ENCODE measurements around the gene SNHG17. TPM values are rescaled to one million over a fixed set of nuclear protein-coding genes. Genes with fewer than 3 reads are reported as not detected.

Gene SNHG17
- total and polyA plus RNA-seq, 2 of the 4 experiments (the other 2 are of a cell fraction): 5.4 to 38.2 TPM

DNA sequence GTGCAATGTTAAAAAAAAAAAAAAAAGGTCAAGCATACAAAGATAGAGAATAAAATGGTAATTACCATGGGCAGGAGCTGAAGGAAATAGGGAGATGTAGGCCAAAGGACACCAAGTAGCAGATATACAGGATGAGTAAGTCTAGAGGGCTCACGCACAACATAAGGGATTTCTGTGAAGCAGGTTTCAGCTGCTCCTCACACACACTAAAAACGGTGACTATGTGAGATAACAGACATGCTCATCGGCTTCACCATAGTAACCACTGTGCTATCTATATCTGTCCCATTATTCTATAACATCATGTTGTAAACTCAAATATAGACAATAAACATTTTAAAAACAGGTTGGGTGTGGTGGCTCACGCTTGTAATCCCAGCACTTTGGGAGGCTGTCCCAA lies 11.6 kb downstream of the SNHG17 start:
- intact Hi-C loops (cut with micrococcal nuclease) (no loop called here), in situ Hi-C loops (cut with MboI; ENCODE audit: low sequenced_read_pairs) (no loop called here)
- TF ChIP-seq FOS (IDR thresholded peaks at IDR 0.05; ENCODE audit: low read depth, low read length) (no peak), RAD21 (IDR thresholded peaks at IDR 0.05; ENCODE audit: low read length) (no peak)

More for the DNA sequence above, 11.6 kb downstream of the SNHG17 start:
- Histone ChIP-seq H4K20me1 (ENCODE audit: insufficient read depth, low read length) (peaks cover 87% of the 10 kb centered on the region), H2BK20ac (ENCODE audit: low read depth, low read length) (no peak overlapping the region), H3K9me3 (ENCODE audit: control insufficient read depth, insufficient read depth, low read length) (no peaks in the 10 kb centered on the region), H4K8ac (ENCODE audit: low read depth in 2 of 2, low read length in 2 of 2) (no peak overlapping the region), H3K4me2 (ENCODE audit: low read depth, low read length) (no peak overlapping the region), H2BK120ac (ENCODE audit: low read depth, low read length) (no peak overlapping the region), H2AFZ (replicated peaks; ENCODE audit: low read length, poor library complexity) (no peak overlapping the region), H3K27ac (ENCODE audit: insufficient read depth, low read length) (no peak overlapping the region), H3K9ac (ENCODE audit: low read depth, low read length) (no peak overlapping the region), H3K14ac (replicated peaks; ENCODE audit: low read depth, low read length) (no peak overlapping the region), H2AK9ac (replicated peaks; ENCODE audit: low read depth, low read length, poor library complexity) (no peak overlapping the region), H3K79me1 (ENCODE audit: low read depth in 1 of 2, low read length in 2 of 2) (peaks cover 41 to 85% of the 10 kb centered on the region in 2 experiments), H3K4me1 (ENCODE audit: control insufficient read depth, insufficient read depth, low read length) (peaks cover 12% of the 10 kb centered on the region), H3K4me3 (ENCODE audit: insufficient read depth, low read depth, low read length) (no peak overlapping the region), H4K5ac (ENCODE audit: low read depth, low read length) (no peak overlapping the region), H2BK15ac (ENCODE audit: low read depth, low read length) (no peak overlapping the region), H4K91ac (ENCODE audit: insufficient read depth, low read depth, low read length) (no peak overlapping the region), H3K18ac (ENCODE audit: low read depth, low read length) (no peak overlapping the region), H3K23ac (ENCODE audit: low read depth, low read length) (no peak overlapping the region), H2BK5ac (ENCODE audit: low read depth, low read length, poor library complexity, severe bottlenecking) (no peak overlapping the region), H3K27me3 (ENCODE audit: control insufficient read depth, insufficient read depth, low read length) (no peaks in the 10 kb centered on the region), H3K9me1 (ENCODE audit: insufficient read depth, low read length) (peaks cover 21% of the 10 kb centered on the region), H2AK5ac (ENCODE audit: low read depth, low read length) (no peak overlapping the region), H3K36me3 (ENCODE audit: control insufficient read depth, insufficient read depth, low read length) (peaks cover 86% of the 10 kb centered on the region), H3K56ac (ENCODE audit: extremely low read depth, insufficient read depth, low read length) (no peak overlapping the region), H3K4ac (ENCODE audit: low read depth, low read length) (no peak overlapping the region)
- no peak for ATAC-seq (ENCODE audit: low read depth)
- ChIA-PET POLR2A (ENCODE audit: unreplicated experiment) (no interaction called here), CTCF (interaction anchor here (0.7 kb wide), 1 partner anchor 36 kb away, joined by 3 read pairs; no protein-coding TSS in a partner anchor)
- WGBS, 2 experiments (ENCODE audit: extremely low coverage in 2 of 2, insufficient read length in 1 of 2): no CpG with 5 or more reads among the region's 4 CpGs
- no peak for DNase-seq
- dilution Hi-C loops (cut with HindIII; ENCODE audit: low sequenced_read_pairs, unreplicated experiment): no loop called here
- no TSS peak for BruUV-seq (replicated peaks)
